ENCODE measurements around the gene SMARCA4. TPM values are rescaled to one million over a fixed set of nuclear protein-coding genes. Genes with fewer than 3 reads are reported as not detected.

Gene SMARCA4
- total RNA-seq, 1 experiment from 2014 or later, result 261 TPM

- Histone ChIP-seq H3K79me1 (ENCODE audit: insufficient read depth, low read depth, low read length, poor library complexity, severe bottlenecking) (no peaks in the 10 kb centered on the region), H2AFZ (ENCODE audit: low read length) (no peak overlapping the region), H3K4ac (ENCODE audit: low read depth, low read length) (no peak overlapping the region), H4K5ac (ENCODE audit: insufficient read length, low read depth, low read length) (no peak overlapping the region), H3K4me2 (ENCODE audit: insufficient read depth, insufficient read length, low read length) (no peak overlapping the region), H3K23me2 (ENCODE audit: insufficient read length, low read depth, low read length, poor library complexity, severe bottlenecking) (no peaks in the 10 kb centered on the region), H3K4me1 (ENCODE audit: insufficient read depth, low read length) (no peaks in the 10 kb centered on the region), H3K27me3 (ENCODE audit: insufficient read depth, low read length) (no peaks in the 10 kb centered on the region), H2BK120ac (ENCODE audit: low read depth, low read length, poor library complexity, severe bottlenecking) (no peak overlapping the region), H3T11ph (ENCODE audit: low read length) (no peak overlapping the region), H2BK5ac (ENCODE audit: insufficient read length, low read length) (no peak overlapping the region), H3K9ac (ENCODE audit: extremely low read depth, insufficient read length, low read length) (no peak overlapping the region), H3K9me3 (ENCODE audit: control insufficient read depth, low read depth, low read length) (no peaks in the 10 kb centered on the region), H4K20me1 (ENCODE audit: control insufficient read depth, insufficient read depth, insufficient read length) (no peaks in the 10 kb centered on the region), H4K8ac (replicated peaks; ENCODE audit: insufficient read length, low read depth, low read length) (no peak overlapping the region), H3K14ac (ENCODE audit: insufficient read depth, low read length) (no peak overlapping the region), H3K79me2 (ENCODE audit: insufficient read depth, low read length) (no peaks in the 10 kb centered on the region), H2BK15ac (ENCODE audit: low read depth, low read length) (no peak overlapping the region), H2AK5ac (ENCODE audit: insufficient read length, low read length) (no peak overlapping the region), H3K18ac (ENCODE audit: insufficient read length, low read depth, low read length) (no peak overlapping the region), H4K91ac (ENCODE audit: insufficient read length, low read depth, low read length) (no peak overlapping the region), H3K23ac (ENCODE audit: insufficient read length, low read depth, low read length) (no peak overlapping the region), H2BK20ac (ENCODE audit: low read depth, low read length, poor library complexity, severe bottlenecking) (no peak overlapping the region), H2BK12ac (ENCODE audit: insufficient read length, low read depth, low read length) (no peak overlapping the region), H3K56ac (ENCODE audit: insufficient read length, low read depth, low read length) (no peak overlapping the region), H3K27ac (ENCODE audit: insufficient read length, low read depth, low read length) (no peak overlapping the region)
- no peaks in the 10 kb centered on the region; a peak in 1 of 4 replicates for H3K4me1 Mint-ChIP-seq
- no peaks in the 10 kb centered on the region for H3K9me3 Mint-ChIP-seq
- 0 out of 3 replicates have a peak, but pooled peaks have one; percentile 10 for TF ChIP-seq CTCF (conservative IDR thresholded peaks at IDR 0.05)
- no CpG with 5 or more reads among the region's 33 CpGs for WGBS (ENCODE audit: extremely low coverage, insufficient read length, low lambda C conversion rate)
- H3K27me3 Mint-ChIP-seq (ENCODE audit: low read depth), result peaks cover 2% of the 10 kb centered on the region; the same call in 1 of the 2 replicates
- no peak overlapping the region for H3K4me3 Mint-ChIP-seq
- DNase-seq, result no peak
- peak overlapping the region in 1 of 3 experiments; percentile 81; a peak in 1 of 7 replicates for H3K27ac Mint-ChIP-seq
- H3K36me3 Mint-ChIP-seq (ENCODE audit: insufficient read depth in 1 of 3, low read depth in 3 of 3), result peaks cover 9 to 61% (median 57%) of the 10 kb centered on the region in 3 experiments; a peak in 6 of 7 replicates
Measured at GRCh38 chr19:10921910-10922637, 38.8 kb upstream of the SMARCA4 start.
